CD4-positive, alpha-beta T cell treated with Interleukin-17A for 1 hour (primary cell): ENCODE results near the gene POLRMT.

ENCODE experiments used
- DNase-seq: peaks from one replicate; pipeline ENCODE4 v3.0.0-alpha.2; 2020

POLRMT gene

GRCh38 chr19:574658-575526 lies 58.4 kb downstream of the POLRMT start:
- DNase-seq, result no peak

DNA sequence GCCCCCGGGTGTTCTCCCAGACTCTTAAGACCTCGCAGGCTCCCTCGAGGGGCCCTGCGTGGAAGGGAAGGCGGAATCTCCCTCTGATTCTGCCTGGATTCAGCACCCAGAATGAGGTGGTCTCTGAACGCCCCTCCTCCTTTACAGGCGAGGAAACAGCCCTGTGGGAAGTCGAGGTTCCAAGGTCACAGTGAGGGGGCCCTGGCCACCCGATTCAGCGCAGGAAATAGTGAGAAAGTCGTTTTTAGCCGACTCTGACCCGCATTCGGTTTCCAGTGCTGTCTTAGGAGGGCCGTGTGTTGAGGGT lies 59.9 kb downstream of the POLRMT start:
- no peak for DNase-seq

DNA sequence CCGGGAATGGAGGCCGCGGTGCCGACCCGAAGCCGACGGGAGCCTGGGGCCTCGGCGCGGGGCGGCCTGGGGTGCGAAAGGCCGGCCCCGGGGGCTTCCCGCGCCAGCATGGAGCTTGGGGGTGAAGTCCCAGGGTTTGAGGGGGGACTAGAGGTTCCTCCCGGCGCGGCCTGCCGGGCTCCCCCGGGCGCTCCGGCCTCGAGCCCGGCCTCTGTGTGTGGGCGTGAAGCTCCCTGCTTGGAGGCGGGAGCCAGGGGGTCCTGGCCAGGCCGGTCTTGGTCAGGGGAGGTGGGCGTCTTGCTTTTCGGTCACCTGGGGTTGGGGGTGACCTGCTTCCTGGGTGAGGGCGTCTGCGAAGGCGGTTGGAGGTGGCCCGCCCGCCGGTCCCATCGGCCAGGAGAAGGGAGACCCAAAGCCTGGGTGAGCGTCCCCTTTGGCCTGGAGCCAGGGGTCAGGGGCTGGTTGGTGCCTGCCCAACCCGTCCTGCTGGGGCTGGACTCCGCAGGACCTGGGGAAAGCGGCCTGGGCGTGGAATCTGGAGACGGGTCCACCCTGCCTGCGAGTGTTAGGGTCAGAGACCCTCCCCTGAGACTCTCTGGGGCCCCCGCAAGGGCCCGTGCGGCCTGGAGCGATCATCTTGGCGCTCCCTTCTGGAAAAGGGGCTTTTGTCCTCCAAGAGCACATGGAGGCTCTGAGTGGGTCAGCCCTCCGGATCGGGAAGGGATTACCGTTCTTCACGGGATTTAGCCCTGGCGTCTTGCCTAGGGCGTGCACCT lies 60.4 kb downstream of the POLRMT start:
- no peak for DNase-seq

GRCh38 chr19:572140-572742 lies 61.1 kb downstream of the POLRMT start, which contains the start of gene BSG:
TSS of gene BSG (plus strand) at chr19:572596. CDS start at chr19:572635, 39 bp downstream.
- peak; percentile 98 for DNase-seq

DNA sequence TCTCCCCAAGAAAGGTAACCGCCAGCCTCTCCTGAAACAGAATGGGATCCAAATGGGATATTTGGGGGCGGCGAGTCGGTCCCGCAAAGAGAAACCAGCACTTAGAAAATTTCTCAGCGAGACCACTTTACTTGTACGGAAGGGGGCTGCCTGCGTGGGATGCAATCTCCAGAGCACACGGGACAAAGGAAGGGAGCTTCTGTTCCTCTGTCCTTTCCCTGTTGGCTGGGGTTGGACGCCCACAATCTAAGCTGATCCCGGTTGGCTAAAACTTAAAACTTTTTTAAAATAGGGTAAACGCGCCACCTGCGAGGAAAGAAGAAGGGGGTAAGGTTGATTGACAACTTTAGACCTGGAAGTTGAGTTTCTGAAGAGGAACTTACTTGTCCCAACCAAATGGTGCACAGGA lies 61.8 kb downstream of the POLRMT start:
- no peak for DNase-seq

- DNase-seq, result peak; percentile 68
Observed at GRCh38 chr19:570937-571565, 62.3 kb downstream of the POLRMT start.

DNA sequence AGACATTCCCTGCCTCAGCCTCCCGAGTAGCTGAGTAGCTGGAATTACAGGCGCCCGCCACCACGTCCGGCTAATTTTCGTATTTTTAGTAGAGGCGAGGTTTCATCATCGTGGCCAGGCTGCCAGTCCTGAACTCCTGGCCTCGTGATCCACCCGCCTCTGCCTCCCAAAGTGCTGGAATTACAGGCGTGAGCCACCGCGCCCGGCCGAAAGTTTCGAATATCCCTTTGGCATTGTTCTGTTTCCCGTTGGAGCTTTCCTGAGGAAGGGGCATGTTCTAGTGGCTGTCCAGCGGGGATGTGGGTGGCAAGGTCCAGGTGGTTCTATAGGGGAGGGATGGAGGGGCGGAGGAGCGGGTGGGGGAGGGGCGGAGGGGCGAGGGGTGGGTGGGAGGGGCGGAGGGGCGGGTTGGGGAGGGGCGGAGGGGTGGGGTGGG lies 63.1 kb downstream of the POLRMT start:
- no peak for DNase-seq

- DNase-seq, result no peak
Observed at GRCh38 chr19:567296-567900, 65.9 kb downstream of the POLRMT start.
